Measurements from ENCODE around the gene SPECC1L.

Gene SPECC1L

DNA sequence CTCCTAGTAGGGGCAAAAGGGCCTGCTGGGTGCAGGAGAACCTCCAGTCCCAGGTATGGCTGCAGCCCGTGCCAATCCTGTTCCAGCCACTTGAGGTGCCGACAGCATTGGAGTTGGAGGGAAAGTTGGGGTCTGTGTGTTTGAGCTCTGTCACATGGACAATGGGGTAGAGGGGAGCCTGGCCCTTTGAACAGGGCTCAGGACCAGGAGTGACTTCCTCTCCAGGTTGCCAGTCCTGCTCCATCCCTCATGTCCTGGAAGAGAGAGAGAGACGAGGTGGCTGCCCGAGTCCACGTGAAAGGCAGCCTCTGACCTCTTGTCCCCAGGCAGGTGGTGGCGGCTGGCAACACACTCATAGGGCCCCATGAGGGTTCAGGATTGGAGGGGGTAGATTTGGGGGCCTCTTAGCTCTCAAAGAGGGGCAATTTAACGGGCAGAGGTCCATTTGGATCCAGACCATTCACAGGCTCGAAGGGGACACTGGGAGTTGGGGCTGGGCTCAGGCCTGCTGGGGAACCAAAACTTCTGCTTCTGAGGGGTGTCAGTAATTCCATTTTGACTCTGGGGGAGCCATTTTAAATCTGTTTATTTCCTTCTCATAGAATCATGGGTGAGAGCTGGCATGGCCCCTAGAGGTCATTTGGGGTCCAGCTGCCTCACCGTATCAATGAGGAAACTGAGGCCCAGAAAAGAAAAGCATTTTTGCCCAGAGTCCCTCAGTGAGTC is 160.8 kb downstream of the SPECC1L start:
- no peak for DNase-seq

GRCh38 chr22:24432059-24432853 is 161.6 kb downstream of the SPECC1L start:
- DNase-seq = no peak

DNA sequence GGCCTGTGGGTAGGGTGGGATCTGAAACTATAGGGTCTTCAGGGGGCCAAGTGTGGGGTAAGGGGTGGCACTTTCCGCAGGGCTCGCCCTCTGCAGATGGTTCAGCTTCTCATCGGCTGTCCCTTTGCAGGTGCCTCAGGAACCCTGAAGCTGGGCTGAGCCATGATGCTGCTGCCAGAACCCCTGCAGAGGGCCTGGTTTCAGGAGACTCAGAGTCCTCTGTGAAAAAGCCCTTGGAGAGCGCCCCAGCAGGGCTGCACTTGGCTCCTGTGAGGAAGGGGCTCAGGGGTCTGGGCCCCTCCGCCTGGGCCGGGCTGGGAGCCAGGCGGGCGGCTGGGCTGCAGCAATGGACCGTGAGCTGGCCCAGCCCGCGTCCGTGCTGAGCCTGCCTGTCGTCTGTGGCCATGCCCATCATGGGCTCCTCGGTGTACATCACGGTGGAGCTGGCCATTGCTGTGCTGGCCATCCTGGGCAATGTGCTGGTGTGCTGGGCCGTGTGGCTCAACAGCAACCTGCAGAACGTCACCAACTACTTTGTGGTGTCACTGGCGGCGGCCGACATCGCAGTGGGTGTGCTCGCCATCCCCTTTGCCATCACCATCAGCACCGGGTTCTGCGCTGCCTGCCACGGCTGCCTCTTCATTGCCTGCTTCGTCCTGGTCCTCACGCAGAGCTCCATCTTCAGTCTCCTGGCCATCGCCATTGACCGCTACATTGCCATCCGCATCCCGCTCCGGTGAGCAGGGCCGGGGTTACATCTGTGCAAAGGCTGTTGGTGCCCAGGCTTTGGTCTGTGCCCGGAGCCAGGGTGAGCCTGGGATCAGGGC is 162.6 kb downstream of the SPECC1L start:
- DNase-seq = no peak

DNA sequence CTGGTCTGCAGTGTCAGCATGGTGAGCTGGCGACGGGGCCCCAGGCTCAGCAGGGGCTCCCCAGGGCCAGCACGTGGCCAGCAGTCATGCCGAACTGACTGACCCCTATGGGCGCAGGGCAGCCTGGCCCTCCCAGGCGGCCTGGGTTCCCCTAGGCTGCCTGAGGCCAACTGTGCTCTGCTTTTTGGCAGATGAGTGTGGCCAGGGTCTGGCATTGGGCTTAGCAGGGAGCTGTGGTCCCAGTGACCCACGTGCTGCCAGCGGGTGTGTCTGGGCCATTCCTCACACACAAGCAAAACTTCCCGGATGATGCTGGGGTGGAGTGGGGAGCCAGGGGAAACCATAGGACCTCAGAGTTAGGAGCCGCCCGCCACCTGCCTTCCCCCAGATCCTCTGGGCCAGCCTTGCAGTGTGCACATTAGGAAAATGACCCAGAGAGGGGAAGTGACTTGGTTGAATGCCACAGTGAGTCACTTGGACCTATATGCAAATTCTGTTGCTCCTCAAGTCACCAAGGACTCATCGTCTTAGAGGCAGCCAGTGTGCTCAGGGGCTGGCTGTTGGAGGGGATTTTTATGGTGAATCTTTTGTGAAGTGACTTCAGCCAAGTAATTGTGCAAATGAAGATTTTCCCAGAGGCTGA is 163.3 kb downstream of the SPECC1L start:
- DNase-seq = peak; percentile 83

- peak; percentile 88 for DNase-seq
Measured at GRCh38 chr22:24434471-24435322, 164.1 kb downstream of the SPECC1L start.

GRCh38 chr22:24435323-24435645 is 164.7 kb downstream of the SPECC1L start:
- no peak for DNase-seq

DNA sequence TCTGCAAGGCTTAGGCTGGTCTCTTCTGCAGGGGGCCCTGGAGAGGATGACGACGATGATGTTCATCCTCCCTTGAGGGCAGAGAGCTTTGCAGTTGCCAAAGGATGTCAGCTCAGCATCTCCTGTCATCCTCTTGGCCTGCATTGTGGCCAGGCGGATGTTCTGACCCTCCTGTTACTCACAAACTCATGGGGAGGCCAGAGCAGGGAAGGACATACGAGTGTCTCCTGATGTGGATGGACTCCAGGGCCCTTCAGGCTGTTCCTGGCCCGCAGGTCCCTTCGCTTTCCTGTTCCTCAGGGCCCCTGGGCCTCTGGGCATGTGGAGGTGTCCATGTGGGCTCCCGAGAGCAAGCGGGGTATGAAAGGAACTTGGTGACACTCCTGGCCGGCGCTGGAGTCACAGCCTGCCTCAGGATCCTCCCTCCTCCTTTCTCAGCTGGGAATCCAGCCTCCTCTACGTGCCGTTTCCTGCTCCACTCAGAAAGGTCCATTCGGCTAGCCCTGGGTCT is 165.3 kb downstream of the SPECC1L start:
- no peak for DNase-seq

DNA sequence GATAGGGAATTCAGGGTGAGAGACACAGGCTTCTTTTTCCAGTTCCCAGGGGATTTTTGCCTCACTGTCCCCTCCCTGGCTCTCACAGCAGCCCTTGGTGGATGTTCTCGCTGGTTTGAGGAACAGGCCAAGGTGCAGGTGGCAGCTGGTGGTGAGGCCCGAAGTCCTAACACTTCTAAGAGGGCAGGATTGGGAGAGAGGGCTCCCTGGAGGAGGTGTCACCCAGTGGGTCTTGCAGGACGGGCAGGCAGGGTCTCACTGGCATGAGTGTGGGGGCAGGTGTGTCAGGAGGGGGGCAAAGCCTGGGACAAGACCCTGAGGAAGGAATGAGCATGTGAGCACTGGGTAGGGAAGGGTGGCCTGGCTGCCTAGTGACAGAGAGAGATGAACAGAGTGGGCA is 165.9 kb downstream of the SPECC1L start:
- DNase-seq = no peak

- DNase-seq = no peak
Measured at GRCh38 chr22:24437091-24437490, 166.5 kb downstream of the SPECC1L start.

DNA sequence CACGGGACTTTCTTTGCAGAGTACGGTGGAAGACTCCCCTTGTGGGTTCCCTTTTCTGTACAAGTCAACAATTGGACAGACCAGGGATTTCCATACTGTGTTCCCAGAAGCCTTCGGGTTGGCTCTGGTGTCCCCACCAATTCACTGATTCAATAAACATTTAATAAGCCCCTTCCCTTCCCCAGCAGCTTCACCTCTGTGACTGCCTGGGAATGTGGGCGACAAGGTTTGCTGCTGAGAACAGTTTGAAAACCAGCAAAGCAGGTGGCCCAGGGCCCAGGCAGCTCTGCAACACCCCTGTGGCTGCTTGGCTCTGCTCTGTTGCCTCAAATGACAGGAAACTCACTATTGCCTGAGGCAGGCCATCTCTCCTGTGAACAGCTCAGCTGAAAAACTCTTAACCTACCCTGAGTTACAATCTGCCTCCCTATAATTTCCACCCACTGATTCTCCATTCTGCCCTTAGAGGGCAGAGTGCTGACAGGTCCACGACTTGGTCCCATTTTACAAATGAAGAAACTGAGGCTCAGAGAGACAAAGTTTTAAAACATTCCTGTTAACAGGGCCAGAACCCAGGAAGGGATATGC is 167.2 kb downstream of the SPECC1L start:
- no peak for DNase-seq

- DNase-seq = no peak
Measured at GRCh38 chr22:24440270-24440717, 169.7 kb downstream of the SPECC1L start.

- no peak for DNase-seq
Measured at GRCh38 chr22:24440718-24441405, 170.2 kb downstream of the SPECC1L start.

DNA sequence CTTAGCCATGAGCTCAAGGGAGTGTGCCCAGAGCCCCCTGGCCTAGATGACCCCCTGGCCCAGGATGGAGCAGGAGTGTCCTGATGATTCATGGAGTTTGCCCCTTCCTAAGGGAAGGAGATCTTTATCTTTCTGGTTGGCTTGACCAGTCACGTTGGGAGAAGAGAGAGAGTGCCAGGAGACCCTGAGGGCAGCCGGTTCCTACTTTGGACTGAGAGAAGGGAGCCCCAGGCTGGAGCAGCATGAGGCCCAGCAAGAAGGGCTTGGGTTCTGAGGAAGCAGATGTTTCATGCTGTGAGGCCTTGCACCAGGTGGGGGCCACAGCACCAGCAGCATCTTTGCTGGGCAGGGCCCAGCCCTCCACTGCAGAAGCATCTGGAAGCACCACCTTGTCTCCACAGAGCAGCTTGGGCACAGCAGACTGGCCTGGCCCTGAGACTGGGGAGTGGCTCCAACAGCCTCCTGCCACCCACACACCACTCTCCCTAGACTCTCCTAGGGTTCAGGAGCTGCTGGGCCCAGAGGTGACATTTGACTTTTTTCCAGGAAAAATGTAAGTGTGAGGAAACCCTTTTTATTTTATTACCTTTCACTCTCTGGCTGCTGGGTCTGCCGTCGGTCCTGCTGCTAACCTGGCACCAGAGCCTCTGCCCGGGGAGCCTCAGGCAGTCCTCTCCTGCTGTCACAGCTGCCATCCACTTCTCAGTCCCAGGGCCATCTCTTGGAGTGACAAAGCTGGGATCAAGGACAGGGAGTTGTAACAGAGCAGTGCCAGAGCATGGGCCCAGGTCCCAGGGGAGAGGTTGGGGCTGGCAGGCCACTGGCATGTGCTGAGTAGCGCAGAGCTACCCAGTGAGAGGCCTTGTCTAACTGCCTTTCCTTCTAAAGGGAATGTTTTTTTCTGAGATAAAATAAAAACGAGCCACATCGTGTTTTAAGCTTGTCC is 171.0 kb downstream of the SPECC1L start:
- DNase-seq = no peak

GRCh38 chr22:24442352-24442744 is 171.7 kb downstream of the SPECC1L start:
- DNase-seq = no peak

DNA sequence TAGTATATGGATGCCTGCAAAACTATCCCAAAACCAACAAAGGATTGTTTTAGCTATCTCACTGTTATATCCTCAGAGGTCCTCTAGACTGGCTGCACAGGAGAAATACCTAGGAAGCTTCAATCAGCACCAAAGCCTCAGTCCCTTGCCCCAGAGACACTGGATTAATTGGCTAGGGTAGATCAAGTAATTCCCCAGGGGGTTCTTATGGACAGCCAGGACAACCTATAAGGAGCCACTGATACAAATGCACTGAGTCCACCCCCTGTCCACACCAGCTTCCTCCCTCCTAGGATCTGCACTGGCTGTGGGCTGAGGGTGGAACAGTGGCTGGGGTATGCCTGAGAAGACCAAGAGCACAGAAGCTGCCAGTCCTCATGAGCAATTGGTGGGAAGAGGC is 173.0 kb downstream of the SPECC1L start:
- no peak for DNase-seq

GRCh38 chr22:24444251-24444650 is 173.6 kb downstream of the SPECC1L start:
- no peak for DNase-seq

DNA sequence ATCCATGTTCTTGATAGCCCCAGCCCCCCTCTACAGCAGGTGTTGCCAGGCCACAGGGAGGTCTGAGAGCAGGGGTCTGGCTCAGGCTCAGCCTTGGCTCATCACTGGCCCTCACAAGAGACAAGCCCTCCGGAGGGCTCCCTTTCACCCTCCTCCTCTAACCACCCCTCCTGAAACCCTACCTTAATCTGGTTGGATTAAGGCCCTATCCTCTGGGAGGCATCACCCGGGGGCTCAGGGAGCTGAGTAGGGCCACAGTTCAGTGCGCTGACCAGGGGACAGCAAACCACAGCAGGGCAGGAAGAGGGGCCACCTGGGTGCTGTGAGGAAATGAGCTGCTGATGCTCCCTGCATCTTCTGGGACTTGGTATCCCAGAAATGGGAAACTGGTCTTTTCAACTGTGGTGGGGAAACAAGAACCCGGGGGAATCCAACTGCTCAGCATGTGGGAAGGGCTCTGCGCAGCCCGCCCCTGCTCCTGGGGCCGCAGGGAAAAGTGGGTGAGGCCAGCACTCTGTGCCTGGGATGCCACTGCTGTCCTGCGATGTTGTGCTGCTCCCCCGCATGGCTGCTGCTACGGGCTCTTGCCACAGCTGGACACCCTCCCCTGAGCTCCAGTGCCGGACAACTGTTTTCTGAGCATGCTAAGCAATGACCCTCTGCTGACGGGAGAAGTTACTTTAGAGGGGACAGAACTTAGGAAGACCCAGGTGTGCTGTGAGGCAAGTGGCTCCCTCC is 174.3 kb downstream of the SPECC1L start:
- DNase-seq = no peak

- no peak for DNase-seq
Measured at GRCh38 chr22:24445481-24446259, 175.0 kb downstream of the SPECC1L start.
